Measurements from ENCODE around the gene IFITM1. TPM values are rescaled to one million over a fixed set of nuclear protein-coding genes. Genes with fewer than 3 reads are reported as not detected.
"Not testable (repeated sequence)": the region's sequence is repeated elsewhere in the genome, so short reads cannot be mapped to it uniquely, and the experiment has no call there.

Gene IFITM1
- total RNA-seq, 4 donors from 2014 or later = 224 to 389 (median 247) TPM

DNA sequence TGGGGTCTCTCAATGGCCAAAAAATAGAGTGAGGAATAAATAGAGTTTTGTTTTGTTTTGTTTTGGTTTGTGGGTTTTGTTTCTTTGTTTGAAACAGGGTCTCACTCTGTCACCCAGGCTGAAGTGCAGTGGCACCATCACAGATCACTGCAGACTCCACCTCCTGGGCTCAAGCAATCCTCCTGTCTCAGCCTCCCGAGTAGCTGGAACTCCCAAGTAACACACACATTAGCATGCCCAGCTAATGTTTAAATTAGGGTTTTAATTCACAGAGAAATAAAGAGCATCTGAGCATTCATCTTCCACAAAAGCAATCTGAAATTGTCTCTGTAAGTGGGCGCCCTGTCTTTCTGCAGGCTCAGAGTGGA, 16.0 kb downstream of the IFITM1 start:
- DNase-seq (ENCODE audit: low spot score) (no peak), ATAC-seq (ENCODE audit: low FRiP score) (no peak)
- TF ChIP-seq, protein P1, sequence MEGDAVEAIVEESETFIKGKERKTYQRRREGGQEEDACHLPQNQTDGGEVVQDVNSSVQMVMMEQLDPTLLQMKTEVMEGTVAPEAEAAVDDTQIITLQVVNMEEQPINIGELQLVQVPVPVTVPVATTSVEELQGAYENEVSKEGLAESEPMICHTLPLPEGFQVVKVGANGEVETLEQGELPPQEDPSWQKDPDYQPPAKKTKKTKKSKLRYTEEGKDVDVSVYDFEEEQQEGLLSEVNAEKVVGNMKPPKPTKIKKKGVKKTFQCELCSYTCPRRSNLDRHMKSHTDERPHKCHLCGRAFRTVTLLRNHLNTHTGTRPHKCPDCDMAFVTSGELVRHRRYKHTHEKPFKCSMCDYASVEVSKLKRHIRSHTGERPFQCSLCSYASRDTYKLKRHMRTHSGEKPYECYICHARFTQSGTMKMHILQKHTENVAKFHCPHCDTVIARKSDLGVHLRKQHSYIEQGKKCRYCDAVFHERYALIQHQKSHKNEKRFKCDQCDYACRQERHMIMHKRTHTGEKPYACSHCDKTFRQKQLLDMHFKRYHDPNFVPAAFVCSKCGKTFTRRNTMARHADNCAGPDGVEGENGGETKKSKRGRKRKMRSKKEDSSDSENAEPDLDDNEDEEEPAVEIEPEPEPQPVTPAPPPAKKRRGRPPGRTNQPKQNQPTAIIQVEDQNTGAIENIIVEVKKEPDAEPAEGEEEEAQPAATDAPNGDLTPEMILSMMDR (IDR thresholded peaks at IDR 0.05) = no peak

DNA sequence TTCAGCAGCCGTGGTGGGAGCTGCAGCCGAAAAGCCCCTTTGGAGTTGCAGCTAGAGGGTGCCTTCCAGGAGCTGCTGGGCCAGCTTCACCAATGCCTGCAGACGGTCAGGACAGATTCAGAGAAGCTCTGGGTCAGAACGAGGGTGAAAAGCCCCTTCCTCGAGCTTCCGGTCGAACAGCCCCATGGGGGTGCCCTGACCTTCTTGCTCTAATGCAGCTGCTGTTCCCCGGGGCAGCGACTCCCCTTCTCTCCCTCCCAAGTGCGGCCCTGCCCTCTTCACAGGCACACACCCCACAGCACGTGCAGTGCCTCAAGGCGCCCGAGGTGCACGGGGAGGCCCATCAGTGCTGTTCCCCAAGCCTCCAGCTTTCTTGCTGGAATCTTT, 16.5 kb downstream of the IFITM1 start:
- DNase-seq (ENCODE audit: low spot score) (no peak), ATAC-seq (ENCODE audit: low FRiP score) (no peak)
- TF ChIP-seq, protein P1 (IDR thresholded peaks at IDR 0.05) = no peak

DNA sequence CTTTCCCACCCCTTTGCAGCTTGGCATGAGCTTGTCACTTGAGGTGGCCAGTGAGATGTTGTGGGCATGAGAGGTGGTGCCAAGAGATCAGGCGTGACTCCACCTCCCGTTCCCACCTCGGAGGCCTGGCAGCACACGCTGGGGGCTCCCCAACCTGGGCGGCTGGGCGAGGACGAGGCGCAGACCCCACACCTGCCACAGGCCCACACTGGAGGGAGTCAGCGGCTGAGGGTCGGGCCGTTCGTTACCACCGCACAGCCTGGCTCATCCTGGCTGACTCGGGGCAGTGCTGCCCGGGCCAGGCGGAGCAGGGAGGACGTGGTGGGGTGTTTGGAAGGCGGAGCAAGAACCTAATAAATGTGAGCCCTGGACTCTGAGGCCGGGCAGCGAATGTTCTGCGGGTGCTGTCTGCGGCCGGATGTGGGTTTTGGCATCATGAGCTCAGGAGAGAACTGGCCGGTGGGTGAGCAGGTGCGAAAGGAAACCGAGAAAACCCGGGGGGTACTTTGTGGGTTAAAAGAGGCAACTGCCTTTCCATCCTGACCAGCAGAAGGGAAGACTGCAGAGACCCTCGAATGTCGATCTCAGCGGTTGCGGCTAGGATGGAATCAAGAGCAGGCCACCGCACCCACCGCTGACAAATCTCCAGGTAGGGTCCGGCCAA, 17.0 kb downstream of the IFITM1 start:
- no peak for DNase-seq (ENCODE audit: low spot score)
- no peak for ATAC-seq (ENCODE audit: low FRiP score)
- TF ChIP-seq, protein P1 (IDR thresholded peaks at IDR 0.05) = no peak

DNA sequence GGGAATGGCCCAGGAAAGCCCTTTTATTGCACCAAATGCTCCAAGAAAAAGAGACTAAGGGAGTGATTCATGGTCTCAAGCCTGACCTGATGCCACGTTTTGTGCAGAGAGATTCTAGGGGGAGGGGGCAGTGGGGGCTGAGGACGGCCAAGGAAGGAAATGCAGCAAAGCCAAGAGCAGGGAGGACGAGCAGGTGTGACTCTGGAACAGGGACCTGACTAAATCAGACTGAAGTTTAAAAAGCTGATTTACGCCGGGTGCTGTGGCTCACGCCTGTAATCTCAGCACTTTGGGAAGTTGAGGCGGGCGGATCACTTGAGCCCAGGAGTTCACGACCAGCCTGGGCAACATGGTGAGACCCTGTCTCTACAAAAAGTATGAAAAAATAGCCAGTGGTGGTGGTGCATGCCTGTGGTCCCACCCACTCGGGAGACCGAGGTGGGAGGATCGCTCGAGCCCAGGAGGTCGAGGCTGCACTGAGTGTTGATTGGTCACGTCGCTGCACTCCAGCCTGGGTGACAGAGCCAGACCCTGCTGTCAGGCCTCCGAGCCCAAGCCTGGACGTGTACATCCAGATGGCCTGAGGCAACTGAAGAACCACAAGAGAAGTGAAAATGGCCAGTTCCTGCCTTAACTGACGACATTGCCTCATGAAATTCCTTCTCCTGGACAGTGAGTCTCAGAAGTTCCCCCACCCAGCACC, 17.7 kb downstream of the IFITM1 start:
- no peak for ATAC-seq (ENCODE audit: low FRiP score)
- TF ChIP-seq, protein P1 (IDR thresholded peaks at IDR 0.05) = no peak

DNA sequence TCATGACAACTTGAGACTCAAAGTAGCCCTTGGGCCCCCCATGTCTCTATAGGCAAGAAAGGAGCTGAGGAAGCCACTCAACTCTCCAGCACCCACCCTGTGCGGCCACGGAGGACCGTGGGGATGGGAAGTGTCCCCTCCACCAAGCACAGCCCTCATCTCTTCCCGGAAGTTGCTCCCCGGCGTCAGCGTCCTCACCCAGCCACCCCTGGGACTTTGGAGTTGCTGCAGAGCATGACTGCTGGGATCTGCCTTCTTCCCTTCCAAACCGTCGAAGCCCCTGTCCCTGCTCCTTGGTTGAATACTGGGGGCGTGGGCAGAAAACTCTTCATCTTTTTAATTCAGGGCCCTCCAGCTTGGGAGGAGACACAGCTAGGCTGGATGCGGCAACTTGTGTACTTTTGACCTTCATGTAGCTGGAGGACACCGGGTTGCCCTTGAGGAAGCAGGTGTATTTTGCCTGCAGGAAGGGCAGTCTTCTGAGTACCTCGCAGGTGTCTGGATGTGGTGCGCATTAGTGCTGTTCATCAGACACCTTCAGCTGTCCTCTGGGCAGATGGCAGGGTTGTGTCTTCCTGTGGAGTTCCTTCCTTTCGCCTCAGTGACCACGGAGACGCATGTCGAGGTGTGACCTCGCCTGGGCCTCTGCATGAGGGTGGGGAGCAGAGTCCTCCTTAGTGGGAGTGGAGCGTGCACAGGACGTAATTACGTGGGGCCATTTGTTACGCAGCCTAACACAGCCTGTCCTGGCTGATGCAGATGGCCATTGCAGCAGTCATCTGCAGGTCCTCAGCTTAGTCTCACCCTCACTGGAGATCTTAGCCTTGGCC, 19.0 kb downstream of the IFITM1 start:
- DNase-seq (ENCODE audit: low spot score) (no peak), ATAC-seq (ENCODE audit: low FRiP score) (no peak)
- TF ChIP-seq, protein P1 (IDR thresholded peaks at IDR 0.05) = no peak

More for the DNA sequence above, 17.7 kb downstream of the IFITM1 start:
- DNase-seq (ENCODE audit: low spot score) = no peak

DNA sequence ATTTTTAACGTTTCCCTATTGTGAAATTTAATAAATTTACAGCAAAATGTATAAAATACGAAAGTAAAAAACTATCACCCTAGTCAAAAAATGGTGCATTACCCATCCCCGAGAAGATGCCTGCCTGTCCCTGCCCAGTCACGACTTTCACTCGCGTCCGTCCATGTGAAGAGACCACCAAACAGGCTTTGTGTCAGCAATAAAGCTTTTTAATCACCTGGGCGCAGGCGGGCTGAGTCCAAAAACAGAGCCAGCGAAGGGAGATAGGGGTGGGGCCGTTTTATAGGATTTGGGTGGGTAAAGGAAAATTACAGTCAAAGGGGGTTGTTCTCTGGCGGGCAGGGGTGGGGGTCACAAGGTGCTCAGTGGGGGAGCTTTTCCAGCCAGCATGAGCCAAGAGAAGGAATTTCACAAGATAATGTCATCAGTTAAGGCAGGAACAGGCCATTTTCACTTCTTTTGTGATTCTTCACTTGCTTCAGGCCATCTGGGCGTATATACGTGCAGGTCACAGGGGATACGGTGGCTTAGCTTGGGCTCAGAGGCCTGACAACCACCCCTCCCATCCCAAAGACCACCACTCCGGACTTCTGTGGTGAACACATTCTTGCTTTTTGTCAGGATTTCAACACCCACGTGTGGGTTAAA, 19.9 kb downstream of the IFITM1 start:
- not testable (repeated sequence) for DNase-seq (ENCODE audit: low spot score); ATAC-seq (ENCODE audit: low FRiP score)

All from omental fat pad (tissue), 4 donors.